K562 (cell line): ENCODE measurements around the gene OSBPL3. TPM values are rescaled to one million over a fixed set of nuclear protein-coding genes. Genes with fewer than 3 reads are reported as not detected.
A peak's percentile ranks its signal among the peaks of the same experiment; 100 is the strongest.

Source experiments
- ARID1B ChIP-seq: fragments of 450-650 bp; IDR thresholded peaks from 2 replicates; pipeline ENCODE4 v1.6.1; 2016; ENCODE audit warnings: antibody characterized with exemption, mild to moderate bottlenecking, inconsistent platforms
- GABPB1 ChIP-seq: sonication (generic); formaldehyde crosslinking; IDR thresholded peaks from 2 replicates; pipeline ENCODE4 v1.8.0; 2022; ENCODE audit warnings: mild to moderate bottlenecking, missing genetic modification reagents
- HDAC1 ChIP-seq, 2 experiments: fragments of 450-650 bp; IDR thresholded peaks; 2 replicates each; pipeline ENCODE4 v1.6.1; 2016 to 2017; ENCODE audit warnings: inconsistent platforms in 1 of 2, mild to moderate bottlenecking in 1 of 2, moderate library complexity in 1 of 2
- JUND ChIP-seq, 2 experiments: IDR thresholded peaks; 2 replicates in 1 of 2; 3 replicates in 1 of 2; pipeline ENCODE4 v1.6.1; 2011; ENCODE audit warnings: borderline replicate concordance in 2 of 2, low read depth in 2 of 2, low read length in 2 of 2, improper control_type of control experiment in 1 of 2, missing biosample characterization in 1 of 2, missing genetic modification characterization in 1 of 2, missing genetic modification reagents in 1 of 2
- MAZ ChIP-seq, 2 experiments: fragments of 450-650 bp in 1 of 2; sonication (generic) in 1 of 2; formaldehyde crosslinking; IDR thresholded peaks in 1 of 2; conservative IDR thresholded peaks in 1 of 2; 2 replicates each; pipeline versions ENCODE4 v1.4.0 to v1.5.0; 2020; ENCODE audit warnings: mild to moderate bottlenecking in 1 of 2, missing genetic modification reagents in 1 of 2
- PHB ChIP-seq: fragments of 250-450 bp; sonication (Bioruptor Pico); IDR thresholded peaks from 2 replicates; pipeline ENCODE4 v1.5.0; 2021
- PML ChIP-seq: IDR thresholded peaks from 2 replicates; pipeline ENCODE4 v1.6.1; 2012; ENCODE audit warnings: low read length, inconsistent platforms
- TCF7 ChIP-seq: sonication (generic); IDR thresholded peaks from 2 replicates; pipeline ENCODE4 v1.6.1; 2016; ENCODE audit warnings: antibody characterized with exemption, borderline replicate concordance
- XRCC3 ChIP-seq: fragments of 450-650 bp; IDR thresholded peaks from 2 replicates; pipeline ENCODE4 v1.6.1; 2017; ENCODE audit warnings: mild to moderate bottlenecking, moderate library complexity
- ZNF23 ChIP-seq: fragments of 250-450 bp; sonication (Bioruptor Pico); IDR thresholded peaks from 2 replicates; pipeline ENCODE4 v1.4.0; 2020; ENCODE audit warnings: mild to moderate bottlenecking
- ZNF3 ChIP-seq: fragments of 250-450 bp; sonication (Bioruptor Pico); IDR thresholded peaks from 2 replicates; pipeline ENCODE4 v1.5.0; 2021; ENCODE audit warnings: mild to moderate bottlenecking, moderate library complexity
- ZNF764 ChIP-seq: fragments of 250-450 bp; sonication (Bioruptor Pico); IDR thresholded peaks from 2 replicates; pipeline ENCODE4 v1.4.0; 2020; ENCODE audit warnings: low read depth, mild to moderate bottlenecking, moderate library complexity
- ZNF79 ChIP-seq: fragments of 250-450 bp; sonication (Bioruptor Pico); IDR thresholded peaks from 2 replicates; pipeline ENCODE4 v1.4.0; 2020; ENCODE audit warnings: low read depth, mild to moderate bottlenecking, moderate library complexity
- polyA plus RNA-seq, 8 experiments: library from polyadenylated mRNA; depleted of rRNA in 4 of 8; stranded (reverse) in 5 of 8; unstranded in 3 of 8; fragments of >200 nt; fragmentation: Nextera tagmentation in 2 of 8; fragmentation: Illumina TruSeq in 1 of 8; extraction: Ambion mirVana in 2 of 8; extraction: Trizol in 1 of 8; gene quantifications; 2 replicates each; pipeline versions ENCODE4 v1.2.1 to v1.2.3, GENCODE V29; 2011 to 2014; ENCODE audit warnings: inconsistent platforms in 1 of 8, missing spikeins in 1 of 8
- total RNA-seq, 7 experiments: library from RNA; depleted of rRNA in 6 of 7; stranded (reverse); fragments of >200 nt in 6 of 7; fragmentation: Illumina TruSeq in 2 of 7; extraction: Trizol in 2 of 7; gene quantifications; 2 replicates each; pipeline versions ENCODE4 v1.2.1 to v1.2.3, GENCODE V29; 2011 to 2021; ENCODE audit warnings: low replicate concordance in 1 of 7
- TF ChIP-seq, protein P1 (sequence below): conservative IDR thresholded peaks from 2 replicates; pipeline ENCODE4 v1.6.1; 2011; ENCODE audit warnings: low read depth, mild to moderate bottlenecking, low read length; ENCODE audit not compliant: control insufficient read depth
- TF ChIP-seq, protein P2 (sequence below): sonication (generic); formaldehyde crosslinking; IDR thresholded peaks from 2 replicates; pipeline ENCODE4 v1.8.1; 2023; ENCODE audit warnings: mild to moderate bottlenecking, missing genetic modification reagents
- TF ChIP-seq, protein P3 (sequence below): fragments of 450-650 bp; IDR thresholded peaks from 2 replicates; pipeline ENCODE4 v1.7.0; 2016; ENCODE audit warnings: borderline replicate concordance
- TF ChIP-seq, protein P4 (sequence below): fragments of 450-650 bp; IDR thresholded peaks from one replicate; pipeline ENCODE4 v1.6.1; 2018; ENCODE audit warnings: mild to moderate bottlenecking, moderate library complexity; ENCODE audit not compliant: partially characterized antibody
- TF ChIP-seq, protein P5 (sequence below): fragments of 250-450 bp; sonication (Bioruptor Pico); IDR thresholded peaks from 2 replicates; pipeline ENCODE4 v1.8.0; 2022; ENCODE audit warnings: moderate library complexity, mild to moderate bottlenecking, inconsistent platforms

The OSBPL3 gene
- total and polyA plus RNA-seq, 9 of the 15 experiments (the other 6 are each of a cell fraction or from before 2014, with no cell fraction given) = 4.8 to 37.2 (median 26.5) TPM

DNA sequence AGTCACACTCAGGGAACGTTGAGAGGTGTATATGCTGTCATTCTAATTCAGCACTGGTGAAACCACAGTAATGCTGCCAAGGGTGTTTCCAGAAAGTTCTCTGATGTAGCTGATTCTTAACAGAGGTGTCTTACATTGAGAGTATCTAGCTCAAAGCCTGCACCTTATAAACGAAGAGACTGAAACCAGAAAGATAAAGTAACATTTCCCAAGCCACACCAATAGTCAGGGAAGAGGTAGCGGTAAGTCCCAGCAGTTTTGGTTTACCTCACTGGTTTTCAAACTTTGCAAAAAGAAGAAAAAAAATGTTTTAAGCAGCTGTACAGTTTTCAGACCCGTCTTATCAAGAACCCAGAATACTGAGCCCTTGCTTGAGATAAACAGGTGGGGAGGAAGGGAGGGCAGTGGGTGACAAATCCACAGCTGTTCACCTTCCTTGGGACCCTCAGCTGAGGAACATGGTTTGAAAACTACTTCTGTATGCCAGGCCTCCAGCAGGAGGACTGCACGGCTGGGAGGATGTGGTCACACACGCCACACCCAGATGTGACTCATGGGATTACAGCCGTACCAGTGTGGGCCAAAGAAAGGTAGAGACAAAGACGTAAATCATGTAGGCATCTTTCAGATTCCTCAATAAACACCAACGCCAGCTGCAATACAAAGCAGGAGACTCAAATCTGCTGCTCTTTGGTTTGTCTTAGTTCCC is 158.8 kb downstream of the OSBPL3 start (continued):
- TF ChIP-seq PML (no peak), ZNF79 (CRISPR knock-in tag) (no peak), HDAC1 (IDR thresholded peaks at IDR 0.05) (peak in 1 of 2 experiments; percentile 51; a peak in 2 of 4 replicates), ARID1B (peak; percentile 90), MAZ (CRISPR knock-in tag; conservative IDR thresholded peaks at IDR 0.05 in 1 of 2, IDR thresholded peaks at IDR 0.05 in 1 of 2) (peak; percentile 22 to 46; a peak in 2 of 4 replicates), TCF7 (no peak), PHB (no peak), ZNF3 (CRISPR knock-in tag) (no peak), ZNF23 (CRISPR knock-in tag) (no peak), GABPB1 (CRISPR knock-in tag) (peak; percentile 76; the same call in 1 of the 2 replicates), ZNF764 (CRISPR knock-in tag) (no peak), JUND (IDR thresholded peaks at IDR 0.05; ENCODE audit: borderline replicate concordance, low read depth, low read length) (peak; percentile 98), JUND (tag; IDR thresholded peaks at IDR 0.05; ENCODE audit: borderline replicate concordance, low read depth, low read length) (peak; percentile 98), XRCC3 (no peak)
- TF ChIP-seq, protein P1, sequence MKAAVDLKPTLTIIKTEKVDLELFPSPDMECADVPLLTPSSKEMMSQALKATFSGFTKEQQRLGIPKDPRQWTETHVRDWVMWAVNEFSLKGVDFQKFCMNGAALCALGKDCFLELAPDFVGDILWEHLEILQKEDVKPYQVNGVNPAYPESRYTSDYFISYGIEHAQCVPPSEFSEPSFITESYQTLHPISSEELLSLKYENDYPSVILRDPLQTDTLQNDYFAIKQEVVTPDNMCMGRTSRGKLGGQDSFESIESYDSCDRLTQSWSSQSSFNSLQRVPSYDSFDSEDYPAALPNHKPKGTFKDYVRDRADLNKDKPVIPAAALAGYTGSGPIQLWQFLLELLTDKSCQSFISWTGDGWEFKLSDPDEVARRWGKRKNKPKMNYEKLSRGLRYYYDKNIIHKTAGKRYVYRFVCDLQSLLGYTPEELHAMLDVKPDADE = peak; percentile 85
- TF ChIP-seq, protein P2, sequence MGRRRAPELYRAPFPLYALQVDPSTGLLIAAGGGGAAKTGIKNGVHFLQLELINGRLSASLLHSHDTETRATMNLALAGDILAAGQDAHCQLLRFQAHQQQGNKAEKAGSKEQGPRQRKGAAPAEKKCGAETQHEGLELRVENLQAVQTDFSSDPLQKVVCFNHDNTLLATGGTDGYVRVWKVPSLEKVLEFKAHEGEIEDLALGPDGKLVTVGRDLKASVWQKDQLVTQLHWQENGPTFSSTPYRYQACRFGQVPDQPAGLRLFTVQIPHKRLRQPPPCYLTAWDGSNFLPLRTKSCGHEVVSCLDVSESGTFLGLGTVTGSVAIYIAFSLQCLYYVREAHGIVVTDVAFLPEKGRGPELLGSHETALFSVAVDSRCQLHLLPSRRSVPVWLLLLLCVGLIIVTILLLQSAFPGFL (CRISPR knock-in tag) = no peak
- TF ChIP-seq, protein P3, sequence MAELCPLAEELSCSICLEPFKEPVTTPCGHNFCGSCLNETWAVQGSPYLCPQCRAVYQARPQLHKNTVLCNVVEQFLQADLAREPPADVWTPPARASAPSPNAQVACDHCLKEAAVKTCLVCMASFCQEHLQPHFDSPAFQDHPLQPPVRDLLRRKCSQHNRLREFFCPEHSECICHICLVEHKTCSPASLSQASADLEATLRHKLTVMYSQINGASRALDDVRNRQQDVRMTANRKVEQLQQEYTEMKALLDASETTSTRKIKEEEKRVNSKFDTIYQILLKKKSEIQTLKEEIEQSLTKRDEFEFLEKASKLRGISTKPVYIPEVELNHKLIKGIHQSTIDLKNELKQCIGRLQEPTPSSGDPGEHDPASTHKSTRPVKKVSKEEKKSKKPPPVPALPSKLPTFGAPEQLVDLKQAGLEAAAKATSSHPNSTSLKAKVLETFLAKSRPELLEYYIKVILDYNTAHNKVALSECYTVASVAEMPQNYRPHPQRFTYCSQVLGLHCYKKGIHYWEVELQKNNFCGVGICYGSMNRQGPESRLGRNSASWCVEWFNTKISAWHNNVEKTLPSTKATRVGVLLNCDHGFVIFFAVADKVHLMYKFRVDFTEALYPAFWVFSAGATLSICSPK = no peak
- TF ChIP-seq, protein P4, sequence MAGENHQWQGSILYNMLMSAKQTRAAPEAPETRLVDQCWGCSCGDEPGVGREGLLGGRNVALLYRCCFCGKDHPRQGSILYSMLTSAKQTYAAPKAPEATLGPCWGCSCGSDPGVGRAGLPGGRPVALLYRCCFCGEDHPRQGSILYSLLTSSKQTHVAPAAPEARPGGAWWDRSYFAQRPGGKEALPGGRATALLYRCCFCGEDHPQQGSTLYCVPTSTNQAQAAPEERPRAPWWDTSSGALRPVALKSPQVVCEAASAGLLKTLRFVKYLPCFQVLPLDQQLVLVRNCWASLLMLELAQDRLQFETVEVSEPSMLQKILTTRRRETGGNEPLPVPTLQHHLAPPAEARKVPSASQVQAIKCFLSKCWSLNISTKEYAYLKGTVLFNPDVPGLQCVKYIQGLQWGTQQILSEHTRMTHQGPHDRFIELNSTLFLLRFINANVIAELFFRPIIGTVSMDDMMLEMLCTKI = no peak
- TF ChIP-seq, protein P5, sequence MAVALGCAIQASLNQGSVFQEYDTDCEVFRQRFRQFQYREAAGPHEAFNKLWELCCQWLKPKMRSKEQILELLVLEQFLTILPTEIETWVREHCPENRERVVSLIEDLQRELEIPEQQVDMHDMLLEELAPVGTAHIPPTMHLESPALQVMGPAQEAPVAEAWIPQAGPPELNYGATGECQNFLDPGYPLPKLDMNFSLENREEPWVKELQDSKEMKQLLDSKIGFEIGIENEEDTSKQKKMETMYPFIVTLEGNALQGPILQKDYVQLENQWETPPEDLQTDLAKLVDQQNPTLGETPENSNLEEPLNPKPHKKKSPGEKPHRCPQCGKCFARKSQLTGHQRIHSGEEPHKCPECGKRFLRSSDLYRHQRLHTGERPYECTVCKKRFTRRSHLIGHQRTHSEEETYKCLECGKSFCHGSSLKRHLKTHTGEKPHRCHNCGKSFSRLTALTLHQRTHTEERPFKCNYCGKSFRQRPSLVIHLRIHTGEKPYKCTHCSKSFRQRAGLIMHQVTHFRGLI (CRISPR knock-in tag) = no peak
